Endothelial cell of umbilical vein (primary cell): ENCODE data around the gene B9D2. TPM values are rescaled to one million over a fixed set of nuclear protein-coding genes. Genes with fewer than 3 reads are reported as not detected.

Source experiments
- BruUV-seq: library from RNA; stranded (reverse); fragments of 400-500 nt; replicated peaks from 2 replicates; lab custom pipeline; 2021; lab: Mats Ljungman, UMichigan
- CTCF ChIA-PET: fragments of 300-600, 350-600 bp; sonication (Branson Sonifier 250); formaldehyde crosslinking; loops from one replicate; lab custom pipeline; 2021; ENCODE audit warnings: antibody characterized with exemption, inconsistent platforms; lab: Charles Lee
- POLR2A ChIA-PET: fragments of 300-600, 350-600 bp; sonication (Branson Sonifier 250); formaldehyde crosslinking; loops from one replicate; lab custom pipeline; 2021; ENCODE audit warnings: antibody characterized with exemption, inconsistent platforms; lab: Charles Lee
- DNase-seq: peaks from one replicate; pipeline ENCODE4 v3.0.0-alpha.2; 2011; ENCODE audit warnings: low read depth, low spot score
- FAIRE-seq: peaks from 2 replicates; lab custom pipeline; 2011; peaks lifted over from hg19 to GRCh38; lab: Jason Lieb, UNC
- H2AFZ ChIP-seq: 2 replicates; pipeline ENCODE4 v1.6.0; 2012; ENCODE audit warnings: low read depth, low read length, control low read depth, inconsistent platforms
- H3K27ac ChIP-seq: 2 replicates; pipeline ENCODE4 v1.5.1; 2011; ENCODE audit warnings: low read depth, mild to moderate bottlenecking, control low read depth, low read length, moderate library complexity; ENCODE audit not compliant: insufficient read depth
- H3K27me3 ChIP-seq, 2 experiments: 2 replicates each; pipeline versions ENCODE4 v1.6.0 to v1.6.1; 2011; ENCODE audit warnings: low read length in 2 of 2, mixed read lengths in 1 of 2; ENCODE audit not compliant: control insufficient read depth in 2 of 2, insufficient read depth in 2 of 2
- H3K36me3 ChIP-seq, 2 experiments: 2 replicates in 1 of 2; 3 replicates in 1 of 2; pipeline ENCODE4 v1.5.1; 2011; ENCODE audit warnings: low read length in 2 of 2, mild to moderate bottlenecking in 1 of 2, moderate library complexity in 1 of 2; ENCODE audit not compliant: control insufficient read depth in 2 of 2, insufficient read depth in 2 of 2; ENCODE audit errors: extremely low read depth in 1 of 2
- H3K4me1 ChIP-seq: 3 replicates; pipeline ENCODE4 v1.5.1; 2011; ENCODE audit warnings: mild to moderate bottlenecking, low read length; ENCODE audit not compliant: control insufficient read depth, insufficient read depth; ENCODE audit errors: extremely low read depth
- H3K4me2 ChIP-seq: 2 replicates; pipeline ENCODE4 v1.6.1; 2011; ENCODE audit warnings: low read length, control low read depth, mixed read lengths; ENCODE audit not compliant: insufficient read depth
- H3K4me3 ChIP-seq, 3 experiments: fragments of 200-600 bp in 1 of 3; sonication (generic), shearing (Covaris generic) in 1 of 3; replicated peaks in 1 of 3; 2 replicates each; pipeline ENCODE4 v1.5.1; 2011 to 2016; ENCODE audit warnings: control low read depth in 3 of 3, low read length in 3 of 3, mild to moderate bottlenecking in 2 of 3, inconsistent platforms in 1 of 3, low read depth in 1 of 3, moderate library complexity in 1 of 3; ENCODE audit not compliant: insufficient read depth in 1 of 3
- H3K79me2 ChIP-seq: 2 replicates; pipeline ENCODE4 v1.6.0; 2012; ENCODE audit warnings: low read length, inconsistent platforms; ENCODE audit not compliant: control insufficient read depth, insufficient read depth
- H3K9ac ChIP-seq: replicated peaks from 2 replicates; pipeline ENCODE3; 2011; ENCODE audit warnings: low read length, control low read depth; ENCODE audit not compliant: insufficient read depth; ENCODE audit errors: extremely low read depth
- H3K9me1 ChIP-seq: replicated peaks from 3 replicates; pipeline ENCODE4 v1.6.0; 2011; ENCODE audit warnings: mild to moderate bottlenecking, low read length; ENCODE audit not compliant: control insufficient read depth, insufficient read depth; ENCODE audit errors: extremely low read depth
- H3K9me3 ChIP-seq: replicated peaks from 2 replicates; pipeline ENCODE4 v1.5.1; 2012; ENCODE audit warnings: low read length, inconsistent platforms; ENCODE audit not compliant: control insufficient read depth, insufficient read depth
- H4K20me1 ChIP-seq: replicated peaks from 2 replicates; pipeline ENCODE3; 2011; ENCODE audit warnings: mild to moderate bottlenecking, low read length; ENCODE audit not compliant: control insufficient read depth, insufficient read depth; ENCODE audit errors: extremely low read depth
- JUN ChIP-seq: IDR thresholded peaks from 2 replicates; pipeline ENCODE4 v1.6.1; 2011; ENCODE audit warnings: borderline replicate concordance, low read depth; ENCODE audit not compliant: insufficient read length, insufficient read depth
- MYC ChIP-seq: IDR thresholded peaks from one replicate; pipeline ENCODE4 v1.6.1; 2011; ENCODE audit warnings: mild to moderate bottlenecking, low read depth, low read length
- POLR2A ChIP-seq: IDR thresholded peaks from 2 replicates; pipeline ENCODE4 v1.6.1; 2012; ENCODE audit warnings: low read depth, mild to moderate bottlenecking, control low read depth, low read length
- POLR2AphosphoS5 ChIP-seq: IDR thresholded peaks from 2 replicates; pipeline ENCODE4 v1.6.1; 2012; ENCODE audit warnings: low read depth, mild to moderate bottlenecking, control low read depth, low read length, moderate library complexity; ENCODE audit not compliant: insufficient read depth
- dilution Hi-C: fragments of 300-500 bp; cut with MboI; formaldehyde crosslinking; loops from one replicate; pipeline ENCODE4 v1.15.0; 2019; ENCODE audit warnings: low sequenced_read_pairs; ENCODE audit not compliant: extremely low pct_ligation_motif_present
- intact Hi-C: fragments of 100-400 bp; cut with micrococcal nuclease; formaldehyde crosslinking; loops from one replicate; pipeline ENCODE4 v1.10.0; 2022
- polyA plus RNA-seq, 4 experiments: library from polyadenylated mRNA; depleted of rRNA in 3 of 4; stranded (reverse) in 3 of 4; unstranded in 1 of 4; fragments of >200 nt; gene quantifications; 2 replicates each; pipeline versions ENCODE4 v1.2.1 to v1.2.3, GENCODE V29; 2011 to 2012; ENCODE audit warnings: missing spikeins in 1 of 4
- total RNA-seq: library from RNA; stranded (reverse); gene quantifications from 2 replicates; pipeline ENCODE4 v1.2.3, GENCODE V29; 2021

The B9D2 gene
- total and polyA plus RNA-seq, 2 donors (not counting 3 experiments of a cell fraction or from before 2014, with no cell fraction given): 12.2 to 23.9 TPM

DNA sequence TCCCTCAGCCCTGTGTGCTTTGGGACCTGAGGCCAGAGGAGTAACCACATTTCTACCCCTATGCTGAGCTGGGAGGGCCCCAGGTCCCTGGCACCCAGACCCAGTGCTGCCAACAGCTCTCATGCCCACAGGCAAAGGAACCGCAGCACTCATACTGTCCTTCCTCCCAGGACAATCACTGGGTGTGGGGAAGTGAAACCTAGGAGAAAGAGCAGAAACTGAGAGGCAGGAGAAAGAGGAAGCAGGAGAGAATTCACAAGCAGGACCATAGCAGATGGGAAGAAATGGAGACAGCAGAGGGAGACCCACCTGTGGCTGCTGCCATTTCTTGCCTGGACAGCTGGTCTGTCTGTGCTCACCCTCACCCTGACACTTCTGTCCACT, 35.1 kb downstream of the B9D2 start:
- dilution Hi-C loops (no loop called here), intact Hi-C loops (no loop called here)
- Histone ChIP-seq H3K9ac (no peak overlapping the region), H3K27me3 (no peaks in the 10 kb centered on the region), H3K4me1 (peaks cover 49% of the 10 kb centered on the region), H4K20me1 (no peaks in the 10 kb centered on the region), H3K79me2 (peaks cover 15% of the 10 kb centered on the region), H3K4me3 (no peak overlapping the region), H2AFZ (no peak overlapping the region), H3K9me3 (no peaks in the 10 kb centered on the region), H3K27ac (peak overlapping the region; percentile 100), H3K36me3 (peaks cover 12 to 37% of the 10 kb centered on the region in 2 experiments), H3K4me2 (peak overlapping the region; percentile 1), H3K9me1 (no peaks in the 10 kb centered on the region)
- ChIA-PET POLR2A (no interaction called here), CTCF (interaction anchor here (0.8 to 3.1 kb wide), 4 partner anchors 21 to 241 kb away, joined by 3 to 28 read pairs (median 4); partner anchors contain the start of gene TGFB1)
- no peak for TF ChIP-seq JUN
- peak; percentile 1 for TF ChIP-seq POLR2AphosphoS5
- no TSS peak for BruUV-seq
- FAIRE-seq (peak; percentile 67), DNase-seq (peak; percentile 52)

DNA sequence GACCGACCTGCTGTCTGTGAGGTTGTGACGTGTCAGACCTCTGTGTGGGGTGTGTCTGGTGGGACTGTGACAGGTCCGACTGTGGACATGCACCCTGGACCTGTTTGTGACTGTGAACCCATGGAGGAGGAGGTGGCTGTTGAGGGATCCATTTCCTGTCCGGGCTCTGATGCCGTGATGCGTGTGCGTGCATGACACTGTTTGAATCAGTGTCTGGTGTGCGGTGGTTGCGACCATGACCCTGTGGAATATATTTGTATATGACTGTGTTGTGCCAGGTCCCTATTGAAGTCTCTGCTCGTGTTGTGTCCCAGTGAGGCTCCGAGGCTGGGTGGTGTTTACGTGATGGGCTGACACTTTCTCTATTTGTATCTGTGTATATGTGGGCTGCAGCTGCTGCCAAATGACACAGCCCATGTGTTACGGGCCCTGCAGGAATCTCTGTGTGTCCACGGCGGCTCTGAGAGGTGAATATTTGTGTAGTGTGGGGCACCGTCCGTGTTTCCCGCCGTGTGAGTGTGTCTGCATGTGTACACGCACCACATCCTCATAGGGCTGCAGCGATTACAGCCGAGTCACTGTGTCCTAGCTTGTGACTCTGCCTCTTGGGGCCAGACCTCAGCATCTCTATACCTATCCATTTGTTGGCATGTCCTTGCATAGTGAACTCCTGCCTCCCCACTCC, 35.6 kb downstream of the B9D2 start:
- DNase-seq: peak; percentile 54
- peak overlapping the region; percentile 65 for H3K9ac ChIP-seq
- peak; percentile 50 for FAIRE-seq
- H3K9me3 ChIP-seq: no peaks in the 10 kb centered on the region
- H3K79me2 ChIP-seq: peaks cover 12% of the 10 kb centered on the region
- H3K27me3 ChIP-seq: no peaks in the 10 kb centered on the region
- intact Hi-C loops: no loop called here
- H3K4me1 ChIP-seq: peaks cover 55% of the 10 kb centered on the region
- peaks cover 8 to 34% of the 10 kb centered on the region in 2 experiments for H3K36me3 ChIP-seq
- H3K4me2 ChIP-seq: peak overlapping the region; percentile 1
- H2AFZ ChIP-seq: no peak overlapping the region
- CTCF ChIA-PET: interaction anchor here (0.8 to 3.1 kb wide), 6 partner anchors 18 to 242 kb away, joined by 3 to 28 read pairs (median 4); partner anchors contain the start of genes CCDC97 and TGFB1
- H3K27ac ChIP-seq: peak overlapping the region; percentile 100
- TF ChIP-seq MYC (no peak), POLR2AphosphoS5 (peak; percentile 13), POLR2A (peak; percentile 74)
- no peak overlapping the region for H3K4me3 ChIP-seq
- no peaks in the 10 kb centered on the region for H4K20me1 ChIP-seq
- POLR2A ChIA-PET: no interaction called here
- no peaks in the 10 kb centered on the region for H3K9me1 ChIP-seq
- dilution Hi-C loops: no loop called here
- BruUV-seq: no TSS peak
